Activated naive CD8-positive, alpha-beta T cell treated with anti-CD3 and anti-CD28 coated beads, Interleukin-2, amount 50 U/mL, for 24 hours (primary cell): ENCODE measurements around the gene ADSL.

Source experiments
- ATAC-seq: fragments of 150-1000 bp; cut with Tn5 transposase; one replicate; pipeline ENCODE4 v1.10.0; 2021
- DNase-seq: peaks from one replicate; pipeline ENCODE4 v3.0.0; 2021
- H3K27ac Mint-ChIP-seq: one replicate; pipeline ENCODE4 v1.8.0; 2021; ENCODE audit warnings: mild to moderate bottlenecking, mixed read lengths
- H3K27me3 Mint-ChIP-seq: one replicate; pipeline ENCODE4 v1.8.0; 2021; ENCODE audit warnings: mixed read lengths
- H3K36me3 Mint-ChIP-seq: one replicate; pipeline ENCODE4 v1.8.0; 2021; ENCODE audit warnings: low read depth, mixed read lengths
- H3K4me1 Mint-ChIP-seq: one replicate; pipeline ENCODE4 v1.8.0; 2021; ENCODE audit warnings: mixed read lengths
- H3K4me3 Mint-ChIP-seq: one replicate; pipeline ENCODE4 v1.8.0; 2021; ENCODE audit warnings: mild to moderate bottlenecking, moderate library complexity, mixed read lengths
- H3K9me3 Mint-ChIP-seq: one replicate; pipeline ENCODE4 v1.8.0; 2021; ENCODE audit warnings: mixed read lengths

The ADSL gene

GRCh38 chr22:40335358-40335757 is 10.9 kb upstream of the ADSL start:
- ATAC-seq (no peak), DNase-seq (no peak)
- peaks cover 60% of the 10 kb centered on the region for H3K4me1 Mint-ChIP-seq
- H3K9me3 Mint-ChIP-seq = no peaks in the 10 kb centered on the region
- H3K27ac Mint-ChIP-seq = no peak overlapping the region
- no peak overlapping the region for H3K4me3 Mint-ChIP-seq
- no peaks in the 10 kb centered on the region for H3K27me3 Mint-ChIP-seq
- H3K36me3 Mint-ChIP-seq = no peaks in the 10 kb centered on the region

GRCh38 chr22:40340044-40340443 is 6.3 kb upstream of the ADSL start:
- ATAC-seq (no peak), DNase-seq (no peak)
- H3K4me1 Mint-ChIP-seq = peaks cover 37% of the 10 kb centered on the region
- no peaks in the 10 kb centered on the region for H3K36me3 Mint-ChIP-seq
- no peak overlapping the region for H3K4me3 Mint-ChIP-seq
- no peaks in the 10 kb centered on the region for H3K27me3 Mint-ChIP-seq
- H3K9me3 Mint-ChIP-seq = no peaks in the 10 kb centered on the region
- H3K27ac Mint-ChIP-seq = no peak overlapping the region

GRCh38 chr22:40341604-40342003 is 4.7 kb upstream of the ADSL start:
- H3K27me3 Mint-ChIP-seq = no peaks in the 10 kb centered on the region
- H3K36me3 Mint-ChIP-seq = peaks cover 3% of the 10 kb centered on the region
- H3K27ac Mint-ChIP-seq = no peak overlapping the region
- H3K4me1 Mint-ChIP-seq = peaks cover 28% of the 10 kb centered on the region
- ATAC-seq (no peak), DNase-seq (no peak)
- H3K4me3 Mint-ChIP-seq = no peak overlapping the region
- no peaks in the 10 kb centered on the region for H3K9me3 Mint-ChIP-seq

- Mint-ChIP-seq H3K36me3 (peaks cover 10% of the 10 kb centered on the region), H3K9me3 (no peaks in the 10 kb centered on the region), H3K27ac (no peak overlapping the region), H3K27me3 (no peaks in the 10 kb centered on the region), H3K4me3 (no peak overlapping the region), H3K4me1 (peaks cover 31% of the 10 kb centered on the region)
- DNase-seq (no peak), ATAC-seq (no peak)
Measured at GRCh38 chr22:40342521-40342920, 3.8 kb upstream of the ADSL start.

GRCh38 chr22:40345271-40345670 is 1.0 kb upstream of the ADSL start:
- Mint-ChIP-seq H3K36me3 (peaks cover 30% of the 10 kb centered on the region), H3K9me3 (no peaks in the 10 kb centered on the region), H3K27me3 (no peaks in the 10 kb centered on the region), H3K4me3 (peak overlapping the region; percentile 99), H3K27ac (peak overlapping the region; percentile 98), H3K4me1 (peaks cover 47% of the 10 kb centered on the region)
- DNase-seq (no peak), ATAC-seq (no peak)

- Mint-ChIP-seq H3K9me3 (no peaks in the 10 kb centered on the region), H3K4me3 (peak overlapping the region; percentile 99), H3K4me1 (peaks cover 47% of the 10 kb centered on the region), H3K27me3 (no peaks in the 10 kb centered on the region), H3K36me3 (peaks cover 34% of the 10 kb centered on the region), H3K27ac (peak overlapping the region; percentile 98)
- peak; percentile 57 for DNase-seq
- ATAC-seq = peak; percentile 45
Measured at GRCh38 chr22:40345815-40346184, 500 bp upstream of the ADSL start.

GRCh38 chr22:40347300-40347699 is 1.0 kb downstream of the ADSL start:
- no peak for DNase-seq
- peak overlapping the region; percentile 99 for H3K4me3 Mint-ChIP-seq
- H3K36me3 Mint-ChIP-seq = peaks cover 41% of the 10 kb centered on the region
- peak overlapping the region; percentile 98 for H3K27ac Mint-ChIP-seq
- H3K4me1 Mint-ChIP-seq = peaks cover 42% of the 10 kb centered on the region
- H3K27me3 Mint-ChIP-seq = no peaks in the 10 kb centered on the region
- no peak for ATAC-seq
- no peaks in the 10 kb centered on the region for H3K9me3 Mint-ChIP-seq

GRCh38 chr22:40348025-40348658 is 1.8 kb downstream of the ADSL start:
- Mint-ChIP-seq H3K9me3 (no peaks in the 10 kb centered on the region), H3K4me3 (peak overlapping the region; percentile 99), H3K27ac (peak overlapping the region; percentile 98), H3K4me1 (peaks cover 42% of the 10 kb centered on the region), H3K36me3 (peaks cover 48% of the 10 kb centered on the region), H3K27me3 (no peaks in the 10 kb centered on the region)
- DNase-seq (peak; percentile 66), ATAC-seq (peak; percentile 41)

- ATAC-seq = no peak
- H3K36me3 Mint-ChIP-seq = peaks cover 67% of the 10 kb centered on the region
- H3K27me3 Mint-ChIP-seq = no peaks in the 10 kb centered on the region
Measured at GRCh38 chr22:40352763-40353162, 6.5 kb downstream of the ADSL start.

GRCh38 chr22:40361100-40361499 is 14.8 kb downstream of the ADSL start:
- Mint-ChIP-seq H3K4me3 (no peak overlapping the region), H3K9me3 (no peaks in the 10 kb centered on the region), H3K36me3 (peaks cover 80% of the 10 kb centered on the region), H3K4me1 (no peaks in the 10 kb centered on the region), H3K27me3 (no peaks in the 10 kb centered on the region), H3K27ac (no peak overlapping the region)
- DNase-seq (no peak), ATAC-seq (no peak)

More at GRCh38 chr22:40352763-40353162, 6.5 kb downstream of the ADSL start:
- Mint-ChIP-seq H3K4me1 (peaks cover 24% of the 10 kb centered on the region), H3K9me3 (no peaks in the 10 kb centered on the region), H3K4me3 (no peak overlapping the region), H3K27ac (no peak overlapping the region)
- DNase-seq = no peak

- DNase-seq = no peak
- ATAC-seq = no peak
- H3K27me3 Mint-ChIP-seq = no peaks in the 10 kb centered on the region
- H3K4me3 Mint-ChIP-seq = no peak overlapping the region
- H3K36me3 Mint-ChIP-seq = peaks cover 80% of the 10 kb centered on the region
- H3K4me1 Mint-ChIP-seq = no peaks in the 10 kb centered on the region
- no peak overlapping the region for H3K27ac Mint-ChIP-seq
- no peaks in the 10 kb centered on the region for H3K9me3 Mint-ChIP-seq
Measured at GRCh38 chr22:40363059-40363458, 16.8 kb downstream of the ADSL start.

- Mint-ChIP-seq H3K9me3 (no peaks in the 10 kb centered on the region), H3K27ac (peak overlapping the region; percentile 43), H3K36me3 (peaks cover 74% of the 10 kb centered on the region), H3K4me1 (no peaks in the 10 kb centered on the region), H3K4me3 (no peak overlapping the region), H3K27me3 (no peaks in the 10 kb centered on the region)
- no peak for DNase-seq
- no peak for ATAC-seq
Measured at GRCh38 chr22:40364431-40364830, 18.1 kb downstream of the ADSL start.

GRCh38 chr22:40366068-40366467 is 19.8 kb downstream of the ADSL start:
- DNase-seq (no peak), ATAC-seq (no peak)
- H3K36me3 Mint-ChIP-seq = peaks cover 62% of the 10 kb centered on the region
- H3K27me3 Mint-ChIP-seq = no peaks in the 10 kb centered on the region
- H3K27ac Mint-ChIP-seq = peak overlapping the region; percentile 19
- H3K4me1 Mint-ChIP-seq = peaks cover 5% of the 10 kb centered on the region
- H3K4me3 Mint-ChIP-seq = no peak overlapping the region
- no peaks in the 10 kb centered on the region for H3K9me3 Mint-ChIP-seq

- peaks cover 50% of the 10 kb centered on the region for H3K36me3 Mint-ChIP-seq
- no peak for DNase-seq
- H3K4me1 Mint-ChIP-seq = peaks cover 12% of the 10 kb centered on the region
Measured at GRCh38 chr22:40367342-40367741, 21.0 kb downstream of the ADSL start.

GRCh38 chr22:40368016-40368415 is 21.7 kb downstream of the ADSL start:
- no peaks in the 10 kb centered on the region for H3K9me3 Mint-ChIP-seq
- H3K4me3 Mint-ChIP-seq = no peak overlapping the region
- peaks cover 49% of the 10 kb centered on the region for H3K36me3 Mint-ChIP-seq

More at GRCh38 chr22:40367342-40367741, 21.0 kb downstream of the ADSL start:
- Mint-ChIP-seq H3K4me3 (no peak overlapping the region), H3K27me3 (no peaks in the 10 kb centered on the region), H3K27ac (no peak overlapping the region), H3K9me3 (no peaks in the 10 kb centered on the region)
- ATAC-seq = no peak

GRCh38 chr22:40368836-40369235 is 22.5 kb downstream of the ADSL start:
- Mint-ChIP-seq H3K27me3 (no peaks in the 10 kb centered on the region), H3K36me3 (peaks cover 48% of the 10 kb centered on the region), H3K9me3 (no peaks in the 10 kb centered on the region), H3K4me1 (peaks cover 23% of the 10 kb centered on the region), H3K27ac (no peak overlapping the region), H3K4me3 (no peak overlapping the region)
- DNase-seq (no peak), ATAC-seq (no peak)

More at GRCh38 chr22:40368016-40368415, 21.7 kb downstream of the ADSL start:
- H3K4me1 Mint-ChIP-seq = peaks cover 19% of the 10 kb centered on the region
- H3K27me3 Mint-ChIP-seq = no peaks in the 10 kb centered on the region
- ATAC-seq = no peak
- no peak for DNase-seq
- H3K27ac Mint-ChIP-seq = peak overlapping the region; percentile 41
